Fibroblast of the aortic adventitia (primary cell): ENCODE results near the gene ABHD17A. TPM values are rescaled to one million over a fixed set of nuclear protein-coding genes. Genes with fewer than 3 reads are reported as not detected.
A peak's percentile ranks its signal among the peaks of the same experiment; 100 is the strongest.

Experiments
- DNase-seq: peaks from one replicate; pipeline ENCODE4 v3.0.0-alpha.2; 2010; ENCODE audit warnings: low read depth
- H3K4me3 ChIP-seq: 2 replicates; pipeline ENCODE4 v1.5.1; 2011; ENCODE audit warnings: low read depth, mild to moderate bottlenecking, control low read depth, low read length, moderate library complexity
- CTCF ChIP-seq: IDR thresholded peaks from 2 replicates; pipeline ENCODE4 v1.5.1; 2011; ENCODE audit warnings: mild to moderate bottlenecking, low read length, control low read depth, inconsistent platforms; ENCODE audit not compliant: insufficient read depth
- total RNA-seq: library from RNA; depleted of rRNA; stranded (reverse); fragments of >200 nt; gene quantifications from 2 replicates; pipeline ENCODE4 v1.2.3, GENCODE V29; 2012; ENCODE audit warnings: low replicate concordance

The ABHD17A gene
- total RNA-seq, 1 donor = 48.0 TPM

- H3K4me3 ChIP-seq = no peak overlapping the region
- DNase-seq = no peak
- no peak for TF ChIP-seq CTCF
Measured at GRCh38 chr19:1871140-1871597, 14.1 kb downstream of the ABHD17A start.

GRCh38 chr19:1868971-1869370 is 16.3 kb downstream of the ABHD17A start:
- H3K4me3 ChIP-seq = no peak overlapping the region
- TF ChIP-seq CTCF = no peak
- no peak for DNase-seq

GRCh38 chr19:1867349-1867724 is 18.0 kb downstream of the ABHD17A start:
- TF ChIP-seq CTCF = no peak
- no peak overlapping the region for H3K4me3 ChIP-seq
- DNase-seq = no peak

GRCh38 chr19:1866693-1867348 is 18.5 kb downstream of the ABHD17A start:
- H3K4me3 ChIP-seq = no peak overlapping the region
- no peak for TF ChIP-seq CTCF
- no peak for DNase-seq

- peak overlapping the region; percentile 74 for H3K4me3 ChIP-seq
- TF ChIP-seq CTCF = no peak
- no peak for DNase-seq
Measured at GRCh38 chr19:1865172-1866010, 19.9 kb downstream of the ABHD17A start.

- H3K4me3 ChIP-seq = peak overlapping the region; percentile 74
- TF ChIP-seq CTCF = peak; percentile 64
- DNase-seq = peak; percentile 45
Measured at GRCh38 chr19:1864480-1865171, 20.7 kb downstream of the ABHD17A start.
